HCT116 (cell line): Measurements from ENCODE around the gene MCTS1. TPM values are rescaled to one million over a fixed set of nuclear protein-coding genes. Genes with fewer than 3 reads are reported as not detected.

Experiments used
- ATAC-seq: fragments of 200-7000 bp; cut with Tn5 transposase; 2 replicates; pipeline ENCODE4 v1.9.1; 2020; ENCODE audit warnings: mild to moderate bottlenecking, moderate library complexity
- BruUV-seq: library from RNA; stranded (reverse); fragments of 400-500 nt; replicated peaks from 2 replicates; lab custom pipeline; 2021; lab: Mats Ljungman, UMichigan
- CTCF ChIA-PET: fragments of 300-600 bp; sonication (Branson Sonifier 250); formaldehyde crosslinking; loops from one replicate; lab custom pipeline; 2021; ENCODE audit warnings: antibody characterized with exemption; lab: Charles Lee
- POLR2A ChIA-PET: fragments of 300-600, 350-600 bp; sonication (Branson Sonifier 250); formaldehyde crosslinking; loops from one replicate; lab custom pipeline; 2021; ENCODE audit warnings: antibody characterized with exemption; lab: Charles Lee
- RAD21 ChIA-PET, 2 experiments: fragments of 300-600 bp; sonication (Branson Sonifier 250); formaldehyde crosslinking; loops; one replicate each; lab custom pipeline; 2023; ENCODE audit warnings: low total read pairs in 2 of 2; ENCODE audit not compliant: uncharacterized antibody in 2 of 2, unreplicated experiment in 2 of 2, low non-redundant PET in 1 of 2; lab: Charles Lee
- DNase-seq: peaks from one replicate; pipeline ENCODE4 v3.0.0-alpha.2; 2010; ENCODE audit warnings: low read depth, low spot score
- H2AFZ ChIP-seq: fragments of 200-600 bp; shearing (Covaris generic), sonication (generic); 2 replicates; pipeline ENCODE4 v1.6.1; 2017; ENCODE audit warnings: low read depth, mixed run types, mixed read lengths, antibody characterized with exemption, low read length; ENCODE audit not compliant: poor library complexity, severe bottlenecking
- H3K27ac ChIP-seq: 2 replicates; pipeline ENCODE4 v1.5.1; 2012; ENCODE audit warnings: low read depth, low read length
- H3K27me3 ChIP-seq: fragments of 200-600 bp; sonication (generic); 2 replicates; pipeline ENCODE4 v1.6.1; 2016; ENCODE audit warnings: mixed run types, low read length, mixed read lengths; ENCODE audit not compliant: insufficient read depth
- H3K36me3 ChIP-seq, 2 experiments: fragments of 200-500 bp in 1 of 2; fragments of 200-600 bp in 1 of 2; sonication (Bioruptor generic) in 1 of 2; sonication (generic) in 1 of 2; 2 replicates each; pipeline versions ENCODE4 v1.5.1 to v1.6.1; 2014 to 2016; ENCODE audit warnings: low read length in 2 of 2, inconsistent platforms in 1 of 2, mixed read lengths in 1 of 2, mixed run types in 1 of 2; ENCODE audit not compliant: insufficient read depth in 2 of 2, control insufficient read depth in 1 of 2
- H3K4me1 ChIP-seq, 2 experiments: fragments of 200-600 bp in 1 of 2; sonication (generic) in 1 of 2; 2 replicates each; pipeline versions ENCODE4 v1.5.1 to v1.6.1; 2012 to 2017; ENCODE audit warnings: low read length in 2 of 2, inconsistent platforms in 1 of 2, mild to moderate bottlenecking in 1 of 2, mixed read lengths in 1 of 2, mixed run types in 1 of 2, moderate library complexity in 1 of 2; ENCODE audit not compliant: insufficient read depth in 2 of 2, control insufficient read depth in 1 of 2
- H3K4me2 ChIP-seq: fragments of 200-600 bp; sonication (generic); 2 replicates; pipeline ENCODE4 v1.6.1; 2017; ENCODE audit warnings: mixed run types, low read length, mixed read lengths
- H3K4me3 ChIP-seq, 2 experiments: fragments of 200-600 bp in 1 of 2; sonication (generic) in 1 of 2; replicated peaks in 1 of 2; 2 replicates each; pipeline ENCODE4 v1.5.1; 2011 to 2016; ENCODE audit warnings: low read length in 2 of 2, control low read depth in 1 of 2, low read depth in 1 of 2, mild to moderate bottlenecking in 1 of 2, mixed read lengths in 1 of 2, mixed run types in 1 of 2
- H3K79me2 ChIP-seq: fragments of 200-600 bp; sonication (generic); 2 replicates; pipeline ENCODE4 v1.6.1; 2017; ENCODE audit warnings: mild to moderate bottlenecking, mixed run types, low read length, moderate library complexity, mixed read lengths; ENCODE audit not compliant: insufficient read depth
- H3K9ac ChIP-seq: fragments of 200-600 bp; sonication (generic); 2 replicates; pipeline ENCODE4 v1.6.1; 2016; ENCODE audit warnings: low read length, mixed read lengths
- H3K9me2 ChIP-seq: fragments of 200-600 bp; sonication (generic), shearing (Covaris generic); 2 replicates; pipeline ENCODE4 v1.6.1; 2017; ENCODE audit warnings: mixed run types, mild to moderate bottlenecking, moderate library complexity; ENCODE audit not compliant: insufficient read depth
- H3K9me3 ChIP-seq, 2 experiments: fragments of 200-500 bp in 1 of 2; fragments of 200-600 bp in 1 of 2; sonication (Bioruptor generic) in 1 of 2; sonication (generic) in 1 of 2; 2 replicates each; pipeline ENCODE4 v1.6.1; 2014 to 2017; ENCODE audit warnings: low read length in 2 of 2, mixed read lengths in 2 of 2, inconsistent platforms in 1 of 2, low read depth in 1 of 2, mild to moderate bottlenecking in 1 of 2, mixed run types in 1 of 2, moderate library complexity in 1 of 2; ENCODE audit not compliant: control insufficient read depth in 1 of 2, insufficient read depth in 1 of 2
- H4K20me1 ChIP-seq: fragments of 200-600 bp; sonication (generic), shearing (Covaris generic); 2 replicates; pipeline ENCODE4 v1.6.1; 2017; ENCODE audit warnings: mixed run types, mild to moderate bottlenecking, moderate library complexity; ENCODE audit not compliant: insufficient read depth
- ELF1 ChIP-seq: IDR thresholded peaks from 2 replicates; pipeline ENCODE4 v1.6.1; 2012; ENCODE audit warnings: low read depth, borderline replicate concordance
- EZH2phosphoT487 ChIP-seq: fragments of 200-600 bp; IDR thresholded peaks from 2 replicates; pipeline ENCODE4 v1.6.1; 2018; ENCODE audit warnings: antibody characterized with exemption, borderline replicate concordance
- JUND ChIP-seq: IDR thresholded peaks from 2 replicates; pipeline ENCODE4 v1.6.1; 2012
- MAX ChIP-seq: IDR thresholded peaks from 2 replicates; pipeline ENCODE4 v1.6.1; 2012
- POLR2AphosphoS5 ChIP-seq: IDR thresholded peaks from 2 replicates; pipeline ENCODE4 v1.6.1; 2011; ENCODE audit warnings: mild to moderate bottlenecking, low read depth, low read length, moderate library complexity
- SP1 ChIP-seq: IDR thresholded peaks from 2 replicates; pipeline ENCODE4 v1.6.1; 2012; ENCODE audit warnings: low read depth
- SRF ChIP-seq: IDR thresholded peaks from 2 replicates; pipeline ENCODE4 v1.6.1; 2012; ENCODE audit warnings: low read depth
- YY1 ChIP-seq: IDR thresholded peaks from 2 replicates; pipeline ENCODE4 v1.6.1; 2011; ENCODE audit warnings: low read length, low read depth, moderate library complexity, mild to moderate bottlenecking; ENCODE audit not compliant: insufficient replicate concordance; ENCODE audit errors: extremely low read depth
- ZBTB33 ChIP-seq: IDR thresholded peaks from 2 replicates; pipeline ENCODE4 v1.6.1; 2011; ENCODE audit warnings: mild to moderate bottlenecking, low read length, moderate library complexity; ENCODE audit not compliant: insufficient replicate concordance; ENCODE audit errors: extremely low read depth
- intact Hi-C: fragments of 100-400 bp; cut with micrococcal nuclease; formaldehyde crosslinking; loops from 2 replicates; pipeline ENCODE4 v1.10.0; 2022
- total RNA-seq: library from RNA; stranded (reverse); gene quantifications from one replicate; pipeline ENCODE4 v1.2.1, GENCODE V29; 2021; ENCODE audit not compliant: unreplicated experiment

MCTS1 gene
- total RNA-seq, 1 experiment from 2014 or later, result 49.5 TPM

GRCh38 chrX:120625371-120625770 is 21.5 kb downstream of the MCTS1 start:
- CTCF ChIA-PET, result no interaction called here
- no TSS peak for BruUV-seq
- H3K4me2 ChIP-seq, result no peak overlapping the region
- no peaks in the 10 kb centered on the region for H3K9me3 ChIP-seq
- H2AFZ ChIP-seq, result no peak overlapping the region
- RAD21 ChIA-PET, result no interaction called here
- POLR2A ChIA-PET, result no interaction called here
- ATAC-seq (no peak), DNase-seq (no peak)
- H3K27ac ChIP-seq, result no peak overlapping the region
- peaks cover 18% of the 10 kb centered on the region for H3K79me2 ChIP-seq
- intact Hi-C loops, result no loop called here
- H3K36me3 ChIP-seq, result no peaks in the 10 kb centered on the region
- no peaks in the 10 kb centered on the region for H3K9me2 ChIP-seq
- no peaks in the 10 kb centered on the region for H4K20me1 ChIP-seq
- H3K4me1 ChIP-seq, result peaks cover 2 to 9% of the 10 kb centered on the region in 2 experiments; a peak in 3 of 4 replicates
- H3K27me3 ChIP-seq, result no peaks in the 10 kb centered on the region
- no peak for TF ChIP-seq POLR2AphosphoS5
- TF ChIP-seq MAX, result no peak
- no peak for TF ChIP-seq ZBTB33
- no peak for TF ChIP-seq SRF
- TF ChIP-seq JUND, result no peak
- no peak for TF ChIP-seq SP1
- no peak for TF ChIP-seq ELF1
- TF ChIP-seq EZH2phosphoT487, result no peak
- TF ChIP-seq YY1, result no peak
- H3K9ac ChIP-seq, result no peak overlapping the region
- no peak overlapping the region for H3K4me3 ChIP-seq
